Measurements from ENCODE around the gene BAHCC1.

The BAHCC1 gene

GRCh38 chr17:81428121-81428515 is 32.9 kb downstream of the BAHCC1 start:
- no peak for DNase-seq

DNA sequence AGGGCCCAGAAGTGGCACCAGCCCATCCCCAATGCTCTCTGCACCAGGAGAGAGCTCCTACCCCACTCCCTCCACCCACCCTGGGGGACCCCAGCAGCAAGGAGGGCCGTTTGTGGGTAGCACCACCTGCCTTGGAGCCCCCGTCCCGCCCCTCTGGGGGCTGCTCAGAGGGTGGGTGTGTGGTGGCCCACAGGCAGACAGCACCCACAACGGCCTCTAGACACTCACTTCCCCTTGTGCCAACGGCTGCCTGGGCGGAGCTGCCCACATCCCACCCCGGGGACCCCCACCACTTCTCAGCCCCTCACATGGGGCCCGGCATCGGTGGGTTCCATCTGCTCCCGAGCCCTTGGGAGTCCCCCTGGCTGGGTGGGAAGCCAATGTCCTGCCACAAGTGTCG is 33.3 kb downstream of the BAHCC1 start:
- no peak for DNase-seq

- peak; percentile 76 for DNase-seq
Observed at GRCh38 chr17:81428948-81429774, 33.9 kb downstream of the BAHCC1 start.

GRCh38 chr17:81429821-81430551 is 34.7 kb downstream of the BAHCC1 start:
- DNase-seq: no peak

DNA sequence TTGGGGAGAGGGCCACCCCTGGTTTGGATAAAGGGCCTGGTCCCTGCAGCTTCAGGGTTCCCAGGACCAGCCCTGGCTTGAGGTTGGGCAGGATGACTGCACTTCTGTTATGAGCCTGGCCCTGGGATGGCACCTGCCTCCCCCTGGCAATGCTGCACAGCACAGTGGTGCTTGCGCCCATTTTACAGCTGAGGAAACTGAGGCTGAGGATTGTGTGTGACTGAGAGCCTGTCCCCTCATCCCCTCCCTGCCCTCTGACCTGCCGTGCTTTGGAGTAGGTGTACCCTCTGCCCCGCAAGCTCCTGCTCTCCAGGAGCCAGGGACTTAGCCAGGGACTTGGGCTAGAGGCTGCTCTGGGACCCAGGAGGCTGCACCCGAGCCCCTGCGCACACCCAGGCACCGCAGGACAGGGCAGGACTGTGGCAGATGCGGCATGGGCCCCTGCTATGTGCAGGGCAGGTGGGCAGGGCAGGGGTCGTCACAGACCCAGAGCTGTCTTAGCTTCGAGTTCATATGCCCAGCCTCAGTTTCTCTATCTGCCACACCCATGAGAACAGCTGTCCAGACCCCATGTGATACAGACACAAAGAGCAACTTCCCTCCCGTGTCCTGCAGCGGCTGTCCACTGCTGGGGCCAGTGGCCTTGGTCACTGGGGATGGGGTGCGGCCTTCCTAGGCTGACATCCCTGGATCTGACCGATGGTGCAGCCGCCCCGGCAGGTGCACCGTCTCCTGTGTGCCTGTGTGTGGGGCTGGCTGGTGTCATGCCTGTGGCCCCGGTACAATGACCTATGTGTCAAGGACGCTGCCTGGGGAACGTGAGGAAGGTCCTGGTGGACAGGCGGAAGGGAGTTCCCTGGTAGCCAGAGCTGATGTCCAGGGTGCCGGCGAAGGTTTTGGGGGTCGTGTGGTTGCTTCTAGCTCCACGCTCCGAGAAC is 36.6 kb downstream of the BAHCC1 start:
- DNase-seq: no peak

DNA sequence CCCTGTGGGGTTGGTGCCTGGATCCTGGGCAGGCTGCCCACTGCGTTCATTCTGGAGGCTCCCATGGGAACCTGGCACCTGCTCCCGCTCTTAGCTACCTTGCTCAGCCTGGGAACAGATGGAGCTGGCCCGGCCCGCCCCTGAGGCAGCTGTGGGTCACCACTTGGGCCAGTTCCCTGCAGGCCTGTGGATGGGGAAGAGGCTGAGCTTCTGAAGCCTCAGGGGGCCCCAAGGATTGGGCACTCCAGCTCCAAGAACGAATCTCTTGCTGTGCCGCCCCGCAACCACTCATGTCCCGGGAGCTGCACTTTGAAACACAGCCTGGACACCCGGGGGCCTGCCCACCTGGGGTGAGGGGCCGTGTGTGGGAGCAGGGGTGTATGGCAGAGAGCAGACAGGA is 37.7 kb downstream of the BAHCC1 start:
- DNase-seq: no peak

GRCh38 chr17:81433656-81434055 is 38.4 kb downstream of the BAHCC1 start:
- no peak for DNase-seq

DNA sequence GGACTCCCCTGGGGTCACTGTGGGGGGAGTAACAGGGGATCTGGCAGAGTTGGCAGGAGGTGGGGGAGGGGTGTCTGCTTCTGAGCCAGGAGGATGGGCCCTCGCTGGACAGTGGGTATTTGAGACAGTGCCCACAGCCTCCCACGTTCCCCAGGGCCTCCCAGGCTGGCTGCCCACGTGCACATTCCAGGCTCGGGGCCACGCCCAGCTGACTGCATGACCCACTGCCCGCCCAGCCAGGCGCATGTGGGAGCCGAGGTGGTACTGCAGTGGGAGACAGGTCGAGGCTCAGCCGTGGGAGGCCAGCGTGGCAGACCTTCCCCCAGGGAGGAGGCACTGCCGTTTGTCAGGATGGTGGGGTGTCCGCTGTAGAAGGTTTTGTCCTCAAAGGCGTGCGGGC is 38.8 kb downstream of the BAHCC1 start:
- peak; percentile 32 for DNase-seq

GRCh38 chr17:81434681-81435417 is 39.6 kb downstream of the BAHCC1 start:
- no peak for DNase-seq

- DNase-seq: no peak
Observed at GRCh38 chr17:81435652-81436293, 40.5 kb downstream of the BAHCC1 start.

GRCh38 chr17:81436294-81436849 is 41.1 kb downstream of the BAHCC1 start:
- DNase-seq: no peak

DNA sequence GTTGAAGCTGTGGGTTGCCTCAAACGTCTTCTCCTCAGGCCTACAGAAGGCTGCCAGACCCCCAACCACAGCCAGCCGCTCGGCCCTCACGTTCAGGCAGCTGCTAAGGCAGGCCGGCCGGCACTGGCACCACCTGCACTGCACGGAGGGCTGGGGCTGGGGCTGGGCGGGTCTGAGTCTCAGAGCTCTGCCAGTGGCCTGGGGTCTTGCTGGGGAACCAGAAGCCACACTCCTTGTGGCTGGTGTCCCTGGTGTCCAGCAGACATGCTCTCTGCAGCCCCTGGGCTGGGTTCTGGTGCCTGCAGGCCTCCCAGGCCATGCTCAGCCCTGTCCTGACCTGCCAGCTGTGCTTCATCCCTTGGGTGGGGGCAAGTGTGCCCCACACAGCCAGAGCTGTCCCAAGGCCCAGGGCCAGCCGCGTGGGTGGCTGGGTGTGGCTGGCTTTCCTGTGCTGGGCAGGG is 42.0 kb downstream of the BAHCC1 start:
- no peak for DNase-seq

- DNase-seq: no peak
Observed at GRCh38 chr17:81438007-81438659, 42.9 kb downstream of the BAHCC1 start.

GRCh38 chr17:81438688-81439087 is 43.4 kb downstream of the BAHCC1 start:
- DNase-seq: no peak

DNA sequence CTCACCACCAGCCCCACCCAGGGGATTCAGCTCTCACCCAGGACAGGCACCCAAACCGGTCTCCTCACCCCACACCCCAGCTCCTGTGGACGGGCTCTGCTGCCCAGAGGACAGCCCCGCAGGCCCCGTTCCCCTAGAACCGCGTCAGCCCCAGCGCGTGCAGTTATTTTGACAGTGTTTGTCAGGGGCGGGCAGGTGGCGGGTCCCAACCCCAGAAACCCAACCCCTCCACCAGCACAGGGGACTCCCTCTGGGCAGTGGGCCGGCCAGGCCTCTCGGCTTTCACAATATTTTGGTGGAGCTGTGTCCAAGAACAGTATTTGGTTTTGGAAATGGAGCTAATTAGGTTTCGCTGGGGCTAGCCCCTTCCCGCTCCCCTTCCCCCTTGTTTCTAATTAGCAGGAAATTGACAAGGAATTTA is 44.8 kb downstream of the BAHCC1 start:
- no peak for DNase-seq

DNA sequence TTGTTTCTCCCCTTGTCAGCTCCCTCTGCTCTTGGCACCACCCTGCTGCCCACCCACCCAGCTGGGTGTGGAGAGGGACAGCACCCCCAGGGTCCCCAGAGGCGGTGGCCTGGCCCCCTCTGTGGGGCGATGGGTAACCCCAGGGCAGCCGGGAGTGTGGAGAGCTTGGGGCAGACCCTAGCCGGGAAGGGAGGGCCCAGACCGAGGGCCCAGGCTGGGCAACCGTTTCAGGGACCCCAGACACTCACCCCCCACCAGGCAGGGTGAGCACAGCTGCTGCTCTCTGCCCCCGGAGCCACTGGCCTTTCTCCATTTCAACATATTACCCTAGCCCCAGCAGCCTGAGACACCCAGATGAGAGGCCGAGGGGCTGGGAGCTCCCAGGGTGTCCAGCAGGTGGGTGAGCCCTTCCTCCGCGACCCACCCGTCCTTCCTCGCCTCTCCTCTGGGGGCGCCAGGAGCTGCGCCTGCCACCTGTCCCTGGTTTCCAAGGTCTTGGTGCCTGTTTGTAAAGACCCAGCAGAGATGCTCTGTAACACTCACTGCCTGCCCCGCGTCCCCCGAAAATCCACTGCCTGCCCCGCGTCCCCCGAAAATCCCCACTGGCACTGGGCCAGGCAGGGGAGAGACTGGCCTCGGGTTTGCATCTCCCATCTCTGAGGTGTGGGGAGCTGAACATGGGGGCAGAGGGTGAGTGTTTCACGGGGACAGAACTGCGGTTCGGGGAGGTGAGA is 45.4 kb downstream of the BAHCC1 start:
- DNase-seq: no peak

- DNase-seq: no peak
Observed at GRCh38 chr17:81442791-81443190, 47.5 kb downstream of the BAHCC1 start.

DNA sequence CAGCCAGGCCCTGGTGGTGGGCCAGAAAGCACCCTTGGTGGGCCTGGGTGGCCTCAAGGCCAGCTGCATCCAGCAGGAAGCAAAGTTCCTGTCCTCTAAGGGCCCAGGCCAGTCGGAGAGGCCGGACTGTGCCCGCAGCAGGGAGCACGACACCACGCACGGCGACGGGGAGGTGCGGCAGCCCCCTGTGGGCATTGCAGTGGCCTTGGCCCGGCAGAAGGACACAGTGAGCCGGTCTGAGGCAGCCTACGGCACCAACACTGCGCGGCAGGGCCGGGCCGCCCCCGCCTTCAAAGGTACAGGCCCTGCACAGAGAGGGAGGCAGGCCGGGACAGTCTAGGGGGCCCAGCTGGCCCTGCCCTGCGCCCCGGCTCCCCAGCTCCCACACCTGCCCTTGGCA is 48.0 kb downstream of the BAHCC1 start:
- no peak for DNase-seq

DNA sequence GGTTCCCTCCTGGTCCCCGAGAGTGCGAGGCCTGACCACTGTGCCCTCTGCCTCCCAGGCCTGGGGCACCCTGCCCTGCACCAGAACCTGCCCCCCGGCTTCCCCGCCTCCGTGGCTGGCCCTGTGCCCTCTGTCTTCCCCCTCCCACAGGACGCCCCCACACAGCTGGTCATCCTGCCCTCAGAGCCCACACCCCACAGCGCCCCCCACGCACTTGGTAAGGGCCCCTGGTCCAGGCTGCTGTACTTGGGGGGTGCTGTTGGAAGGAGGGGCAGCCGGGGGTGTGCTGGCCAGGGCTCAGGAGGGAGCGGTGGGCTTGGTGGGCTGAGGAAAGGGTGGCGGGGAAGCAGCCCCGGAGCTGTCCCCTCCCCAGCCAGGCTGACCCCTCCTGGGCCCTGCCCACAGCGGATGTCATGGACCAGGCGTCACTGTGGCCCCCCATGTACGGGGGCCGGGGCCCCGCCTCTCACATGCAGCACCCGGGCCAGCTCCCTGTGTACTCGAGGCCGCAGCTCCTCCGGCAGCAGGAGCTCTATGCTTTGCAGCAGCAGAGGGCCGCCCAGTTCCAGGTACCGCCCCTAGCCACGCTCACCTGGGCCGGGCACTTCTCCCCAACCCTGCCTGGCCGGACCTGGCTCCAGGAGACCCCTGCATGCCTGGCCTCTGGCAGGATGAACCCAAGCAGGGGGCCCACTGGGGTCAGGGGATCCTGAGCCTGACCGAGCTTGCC is 49.5 kb downstream of the BAHCC1 start:
- DNase-seq: no peak

Measured in T1000 (cell line).